ENCODE measurements around the gene MSX1.

MSX1 gene

DNA sequence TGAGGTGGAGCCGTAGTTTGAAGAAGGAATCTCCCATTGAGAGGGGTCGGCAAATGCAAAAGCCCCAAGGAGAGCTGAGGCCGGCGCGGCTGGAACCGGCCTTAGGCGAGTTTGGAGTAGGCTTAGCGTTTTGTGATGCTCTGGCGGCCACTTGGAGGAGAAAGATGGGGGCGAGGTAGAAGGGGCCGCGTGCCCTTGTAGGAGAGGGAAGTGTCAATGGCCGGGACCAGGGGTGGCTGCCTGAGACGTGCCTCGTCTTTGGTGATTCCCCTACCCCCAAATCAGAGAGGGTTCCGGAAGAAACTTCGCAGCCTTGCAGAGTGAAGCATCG is 11.7 kb downstream of the MSX1 start:
- no peak for DNase-seq

DNA sequence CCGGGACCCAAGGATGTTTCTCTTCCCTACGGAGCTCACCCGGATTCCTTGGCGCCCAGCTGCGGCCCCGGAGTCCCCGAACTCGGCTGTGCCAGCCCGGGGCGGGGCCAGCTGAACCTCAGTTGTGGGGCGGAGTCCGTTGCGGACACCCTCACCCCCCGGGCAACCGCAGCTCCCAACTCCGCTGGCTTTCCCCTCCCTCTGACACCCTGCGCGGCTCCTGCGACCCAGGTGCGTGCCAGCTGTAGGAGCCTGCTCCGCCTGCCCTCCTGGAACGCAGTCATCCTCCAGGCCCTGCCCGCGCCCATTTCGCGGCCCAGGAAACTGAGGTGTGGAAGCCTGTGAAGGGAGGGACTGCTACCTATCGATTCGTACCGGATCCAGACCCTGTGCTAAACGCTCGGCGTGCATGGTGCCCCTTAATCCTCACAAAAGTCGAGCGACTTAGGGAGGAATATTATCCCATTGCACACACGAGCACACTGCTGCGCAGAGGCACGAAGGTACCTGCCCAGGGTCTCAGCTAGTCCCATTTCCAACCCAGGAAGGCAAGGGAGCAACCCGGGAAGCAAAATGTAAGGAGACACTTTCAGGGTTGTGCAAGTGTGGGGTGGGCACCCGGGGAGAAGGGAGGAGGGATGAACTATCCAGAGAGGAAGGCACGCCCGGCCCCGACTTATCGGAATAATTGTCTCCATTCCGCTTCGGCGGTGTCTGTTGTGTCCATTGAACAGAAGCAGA is 12.3 kb downstream of the MSX1 start:
- no peak for DNase-seq

DNA sequence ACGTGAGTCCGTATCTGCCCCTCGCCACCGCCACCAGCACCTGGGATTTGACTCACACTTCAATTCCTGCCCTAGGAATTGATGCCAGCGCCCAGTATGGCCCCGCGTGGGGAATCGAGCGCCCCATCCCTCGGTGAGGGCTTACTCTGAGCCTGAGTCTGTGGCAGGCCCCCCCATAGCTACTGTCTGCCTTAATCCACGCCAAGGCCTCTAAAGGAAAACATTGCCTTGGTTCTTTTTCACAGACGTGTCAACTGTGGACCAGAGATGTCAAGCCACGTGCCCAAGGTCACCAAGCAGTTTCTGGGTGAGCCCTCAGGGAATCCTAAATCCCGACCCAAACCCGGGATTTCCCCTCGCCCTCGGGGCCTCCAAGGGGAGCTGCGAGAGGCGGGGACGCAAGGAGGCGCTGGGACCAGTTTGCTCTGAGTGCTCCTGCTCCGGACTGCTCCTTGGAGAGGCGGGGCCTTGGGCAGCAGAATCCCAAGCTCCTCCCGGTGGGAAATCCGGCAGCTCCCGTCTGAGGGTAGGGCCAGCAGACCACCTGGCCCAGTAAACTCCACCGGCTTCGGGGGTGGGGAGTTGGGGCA is 12.9 kb downstream of the MSX1 start:
- no peak for DNase-seq

DNA sequence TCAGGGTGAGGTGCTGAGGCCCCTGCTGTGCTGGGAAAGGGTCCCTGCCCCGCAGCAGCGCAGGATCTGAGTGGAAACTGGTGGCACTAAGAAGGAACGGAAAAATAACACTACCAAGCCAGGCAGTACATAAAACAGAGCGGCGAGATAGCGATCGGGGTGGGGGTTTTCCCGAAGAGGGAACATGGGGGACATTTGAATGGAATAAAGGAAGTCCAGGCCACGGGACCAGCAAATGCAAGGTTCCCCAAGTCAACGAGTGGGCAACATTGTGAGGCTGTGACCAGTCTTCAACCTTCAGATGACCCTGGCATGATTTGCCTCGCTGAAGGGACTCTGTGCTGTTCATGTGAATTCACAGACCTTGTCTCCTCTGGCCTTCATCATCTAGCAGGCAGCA is 13.7 kb downstream of the MSX1 start:
- DNase-seq, result no peak

DNA sequence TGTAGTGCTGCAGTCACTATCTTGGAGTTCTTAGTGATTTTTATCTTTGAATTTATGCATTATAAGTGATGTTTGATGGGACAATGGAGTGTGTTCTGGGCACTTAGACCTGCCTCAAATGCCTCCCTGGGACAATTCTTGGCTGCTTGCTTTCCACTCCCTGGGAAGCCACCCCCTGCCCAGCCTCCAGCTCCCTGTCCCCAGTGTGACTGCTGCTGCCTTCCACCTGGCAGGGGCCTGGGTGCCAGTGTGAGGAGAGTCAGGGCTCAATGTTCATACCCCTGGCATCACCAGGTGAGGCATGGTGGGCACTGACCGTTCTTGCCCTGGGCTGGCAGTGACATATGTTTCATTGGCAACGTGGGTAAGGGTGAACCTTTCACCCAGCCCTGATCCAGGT is 14.8 kb downstream of the MSX1 start:
- no peak for DNase-seq

DNA sequence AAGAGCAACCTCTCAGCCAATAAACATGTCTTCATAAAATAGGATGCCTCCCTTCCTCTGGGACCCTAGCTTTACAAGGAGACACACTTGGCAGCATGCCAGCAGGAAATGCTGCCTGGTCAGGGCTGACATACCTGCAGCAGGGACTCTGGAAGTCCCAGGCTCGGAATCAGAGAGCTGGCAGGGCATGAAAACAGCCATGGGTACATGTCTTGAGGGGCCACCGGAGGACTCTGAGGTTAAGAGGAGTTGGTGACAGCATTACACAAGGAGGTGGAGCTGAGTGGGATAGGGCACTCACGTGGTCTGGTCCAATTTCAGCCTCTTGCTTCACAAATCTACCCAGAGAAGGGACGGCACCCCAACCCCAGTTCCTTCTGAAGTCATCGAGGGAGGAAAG is 15.7 kb downstream of the MSX1 start:
- DNase-seq, result no peak

DNA sequence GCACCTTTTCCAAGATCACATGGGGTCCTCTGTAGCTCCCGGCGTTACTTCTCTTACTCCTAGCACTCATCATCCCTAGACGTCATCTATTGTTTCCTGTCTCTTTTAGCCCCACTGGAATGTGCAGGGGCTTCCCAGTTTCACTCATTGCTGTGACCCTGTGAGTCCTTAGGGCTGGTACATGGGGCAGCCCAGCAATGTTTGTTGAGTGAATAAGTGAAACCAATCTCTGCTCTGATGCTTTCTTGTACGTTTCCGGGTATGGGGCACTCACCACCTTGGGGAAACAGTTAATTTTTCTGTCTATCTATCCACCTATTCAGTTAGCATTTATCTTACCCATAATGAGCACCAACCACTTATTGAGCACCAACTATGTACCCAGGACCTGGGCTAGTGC is 16.1 kb downstream of the MSX1 start:
- no peak for DNase-seq

DNA sequence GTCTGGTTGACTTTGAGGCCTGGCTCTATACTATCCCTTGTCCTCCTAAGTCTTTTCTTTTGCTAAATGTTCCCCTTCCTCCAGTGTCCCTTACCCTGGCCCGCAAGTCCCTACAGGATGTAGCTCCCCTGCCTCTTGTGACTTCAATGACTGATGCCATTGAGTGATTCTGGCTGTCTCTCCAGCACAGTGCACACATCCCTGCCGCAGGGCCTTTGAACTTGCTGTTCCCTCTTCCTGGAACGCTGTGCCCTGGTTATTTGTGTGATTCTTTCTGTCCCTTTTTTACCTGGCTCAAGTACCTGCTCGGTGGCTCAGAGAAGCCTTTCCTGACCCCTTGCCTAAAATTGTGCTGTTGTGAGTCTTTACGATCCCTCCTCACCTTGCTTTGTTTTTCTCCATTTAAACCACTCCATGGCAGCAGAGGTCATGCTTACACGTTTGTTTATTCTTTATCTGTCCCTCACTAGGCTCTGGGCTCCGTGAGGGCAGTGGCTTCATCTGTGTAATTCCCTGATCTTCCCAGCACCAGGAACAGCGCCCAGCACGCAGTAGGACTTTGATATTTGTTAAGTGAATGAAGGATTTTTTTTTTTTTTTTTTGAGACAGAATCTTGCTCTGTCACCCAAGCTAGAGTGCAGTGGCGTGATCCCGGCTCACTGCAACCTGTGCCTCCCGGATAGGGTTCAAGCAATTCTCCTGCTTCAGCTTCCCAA is 17.6 kb downstream of the MSX1 start:
- no peak for DNase-seq

DNA sequence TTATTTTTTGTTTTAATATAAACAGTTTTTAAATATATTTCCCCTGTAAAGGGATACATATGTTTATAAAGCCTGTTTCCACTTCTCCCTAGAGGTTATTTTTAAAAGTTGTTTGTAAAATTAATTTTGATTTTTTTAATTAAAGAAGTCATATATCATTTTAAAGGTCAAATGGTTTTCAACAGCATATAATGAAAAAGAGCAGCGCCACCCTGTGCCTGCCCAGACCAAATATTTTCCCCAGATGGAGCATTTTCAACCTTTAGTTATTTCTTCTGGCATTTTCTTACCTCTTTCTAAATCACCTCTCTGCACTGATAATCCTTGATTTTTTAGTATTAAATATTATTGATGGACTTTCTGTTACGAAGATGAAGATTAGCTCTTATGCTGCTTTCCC is 21.0 kb downstream of the MSX1 start:
- DNase-seq, result no peak

DNA sequence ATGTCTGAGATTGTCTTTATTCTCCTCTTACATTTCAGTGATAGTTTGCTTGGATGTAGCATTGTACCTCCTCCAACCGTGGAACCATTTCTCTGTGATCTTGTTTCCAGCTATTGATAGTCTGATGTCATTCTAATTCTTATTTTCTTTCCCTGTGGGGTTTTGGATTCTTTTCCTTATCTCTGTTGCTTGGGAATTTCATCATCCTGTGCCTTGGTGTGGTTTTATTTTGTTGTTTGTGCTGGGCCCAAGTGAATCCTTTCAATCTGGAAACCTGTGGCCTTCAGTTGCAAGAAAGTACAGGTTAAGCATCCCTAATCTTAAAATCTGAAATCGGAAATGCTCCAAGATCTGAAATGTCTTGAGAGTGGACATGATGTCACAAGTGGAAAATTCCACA is 22.0 kb downstream of the MSX1 start:
- DNase-seq, result no peak

DNA sequence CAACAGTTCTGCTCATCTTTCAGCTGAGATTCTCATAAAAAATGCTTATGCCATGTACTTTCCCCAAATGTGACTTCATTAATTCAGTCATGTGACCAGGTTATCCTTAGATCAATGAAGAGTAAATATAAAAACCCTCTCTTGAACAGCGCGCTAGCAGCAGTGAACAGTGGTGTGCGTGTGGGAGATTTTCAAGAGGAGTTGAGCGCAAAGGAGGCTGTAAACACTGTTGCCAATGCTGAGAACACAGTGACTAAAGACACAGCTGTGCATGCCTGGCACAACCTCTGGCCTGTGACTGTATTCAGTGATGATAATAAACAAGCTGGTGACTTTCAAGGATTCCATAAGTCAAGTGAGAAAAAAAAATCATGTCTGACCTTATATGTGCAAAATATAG is 25.1 kb downstream of the MSX1 start:
- no peak for DNase-seq

DNA sequence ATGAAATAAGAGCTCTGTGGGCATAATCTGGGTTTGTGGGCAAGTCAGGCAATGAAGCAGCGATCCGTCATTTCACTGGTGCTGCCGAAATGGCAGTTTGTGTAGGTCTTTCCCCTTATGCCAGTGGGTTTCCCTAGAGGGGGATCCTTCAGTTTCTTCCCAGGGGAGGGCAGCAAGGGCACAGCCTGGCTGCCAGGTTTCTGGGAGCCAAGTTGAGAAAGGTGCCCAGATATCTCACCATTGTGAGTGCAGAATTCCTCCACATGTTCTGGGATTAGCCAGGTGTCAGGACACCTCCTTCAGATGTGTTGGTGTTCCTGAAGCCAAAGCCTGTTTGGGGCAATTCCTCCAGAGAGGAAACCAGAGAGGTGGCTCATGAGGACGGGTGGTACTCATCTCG is 28.0 kb downstream of the MSX1 start:
- no peak for DNase-seq

DNA sequence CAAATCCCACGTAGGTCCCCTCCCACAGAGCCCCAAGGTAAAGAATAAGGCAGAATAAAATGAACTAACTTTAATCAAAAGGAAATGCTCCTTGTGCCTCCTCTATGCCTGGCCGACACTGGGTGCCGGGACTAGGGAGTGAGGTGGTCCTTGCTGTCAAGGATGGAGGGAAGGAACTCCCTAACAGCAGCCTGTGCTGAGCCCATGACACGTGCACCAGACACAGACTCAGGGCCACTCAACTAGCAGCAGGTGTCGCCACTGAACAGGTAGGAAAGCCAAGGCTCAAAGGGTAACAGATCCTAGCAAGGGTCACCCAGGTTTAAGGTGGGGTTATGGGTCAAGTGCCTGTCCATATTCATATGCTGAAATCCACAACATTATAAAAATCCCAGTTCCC is 29.2 kb downstream of the MSX1 start:
- no peak for DNase-seq

DNA sequence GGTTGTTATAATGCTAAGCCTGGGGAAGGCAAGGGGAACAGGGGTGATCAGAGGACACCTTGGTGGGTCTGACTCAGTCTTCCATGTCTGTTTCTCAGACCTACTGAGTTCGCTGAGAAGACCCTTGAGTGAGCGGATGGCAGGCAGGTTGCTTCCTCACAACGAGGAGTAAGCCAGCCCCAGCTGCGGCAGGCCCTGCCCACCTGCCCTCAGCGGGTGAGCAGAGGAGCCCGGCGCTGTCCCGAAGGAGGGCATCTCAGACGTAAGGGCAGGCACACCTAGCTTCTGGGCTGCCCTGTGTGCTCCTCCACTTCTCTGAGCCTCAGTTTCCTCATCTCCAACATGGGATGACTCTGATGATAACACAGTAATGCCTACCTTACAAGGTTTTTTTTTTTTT is 30.3 kb downstream of the MSX1 start:
- DNase-seq, result no peak

DNA sequence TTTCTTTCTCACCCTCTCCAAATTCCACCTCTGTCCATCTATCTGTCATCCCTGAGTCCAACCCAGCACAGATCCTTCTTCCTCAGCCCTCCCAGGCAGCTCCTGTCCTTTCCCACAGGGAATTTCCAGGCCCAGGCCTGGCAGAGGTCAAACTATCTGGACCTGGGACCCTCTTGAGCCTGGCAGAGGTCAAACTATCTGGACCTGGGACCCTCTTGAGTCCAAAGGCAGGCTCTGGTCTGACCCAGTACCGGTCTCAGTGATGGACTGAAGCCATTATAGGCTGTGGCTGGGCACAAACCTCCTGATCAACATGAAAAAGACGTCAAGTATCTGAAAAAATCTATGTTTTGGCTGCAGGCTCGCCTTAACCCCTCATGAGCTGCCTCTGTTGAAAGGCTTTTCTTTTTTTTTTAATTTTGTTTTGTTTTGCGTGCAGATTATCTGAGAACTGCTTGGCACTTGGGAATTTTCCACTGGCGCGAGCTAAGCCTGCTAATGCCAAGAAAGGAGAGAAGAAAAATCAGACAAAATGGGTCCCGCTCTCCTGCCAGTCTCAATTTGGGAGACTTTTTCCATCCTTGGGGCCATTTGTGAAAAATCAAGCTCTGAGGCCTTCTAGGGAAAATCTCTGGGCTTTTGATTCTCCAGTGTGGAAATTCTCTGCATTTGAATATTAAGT is 31.2 kb downstream of the MSX1 start:
- DNase-seq, result no peak

DNA sequence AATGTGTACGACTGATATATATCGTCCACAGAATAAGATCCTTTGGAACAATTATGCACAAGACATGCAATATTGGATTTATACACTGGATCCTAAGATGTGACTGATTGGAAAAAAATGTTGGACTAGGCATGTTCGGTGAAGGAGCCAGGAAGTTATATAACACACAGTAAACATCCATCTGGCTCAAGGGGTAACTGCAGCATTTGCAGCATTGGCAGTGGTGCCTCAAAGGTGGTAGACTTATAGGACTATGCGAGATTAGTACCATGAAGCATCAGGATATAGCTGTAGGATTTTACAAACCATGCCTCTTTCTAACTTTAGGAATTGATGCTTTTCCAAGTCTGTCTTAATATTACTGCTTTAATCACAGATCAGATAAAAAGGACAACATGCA is 34.3 kb downstream of the MSX1 start:
- DNase-seq, result no peak

DNA sequence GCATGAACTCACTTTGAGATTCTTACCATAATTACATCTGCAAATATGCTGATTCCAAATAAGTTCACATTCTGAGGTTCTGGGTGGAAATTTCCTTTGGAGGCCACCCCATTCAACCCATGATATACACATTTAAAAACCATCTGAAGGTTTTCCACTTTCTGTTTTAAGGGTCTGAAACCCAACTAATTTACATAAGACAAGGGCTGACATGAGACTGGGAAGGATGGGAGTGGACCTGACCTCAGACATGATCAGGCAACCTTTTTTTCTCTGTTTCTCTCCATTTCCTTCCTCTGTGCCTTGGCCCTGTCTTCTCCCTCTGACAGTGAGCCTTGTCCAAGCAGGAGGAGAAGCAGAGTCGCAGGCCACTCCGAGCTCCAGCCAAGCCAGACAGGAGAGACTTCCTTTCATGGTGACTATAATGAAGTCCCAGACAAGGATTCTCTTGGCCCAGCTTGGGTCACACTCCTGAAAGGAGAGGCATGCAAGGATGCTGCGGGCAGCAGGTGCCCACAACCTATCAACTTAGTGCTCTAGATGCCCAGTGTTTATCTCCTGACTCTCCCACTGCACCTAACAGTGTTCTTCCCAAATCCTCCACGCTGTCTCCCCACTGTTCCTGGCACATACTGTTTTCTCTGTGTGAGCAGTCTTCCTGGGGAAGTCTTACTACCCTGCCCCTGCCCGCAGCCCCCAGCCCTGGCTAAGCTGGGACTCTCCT is 39.9 kb downstream of the MSX1 start:
- DNase-seq, result no peak

DNA sequence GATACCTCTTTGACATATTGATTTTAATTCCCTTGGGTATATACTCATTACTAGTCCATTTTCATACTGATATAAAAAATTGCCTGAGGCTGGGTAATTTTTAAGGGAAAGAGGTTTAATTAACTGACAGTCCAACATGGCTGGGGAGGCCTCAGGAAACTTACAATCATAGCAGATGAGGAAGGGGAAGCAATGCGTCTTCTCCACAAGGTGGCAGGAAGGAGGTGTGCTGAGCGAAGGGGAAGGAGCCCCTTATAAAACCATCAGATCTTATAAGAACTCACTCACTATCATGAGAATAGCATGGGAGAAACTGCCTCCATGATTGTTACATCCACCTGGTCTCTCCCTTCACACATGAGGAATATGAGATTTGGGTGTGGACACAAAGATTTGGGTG is 42.4 kb downstream of the MSX1 start:
- no peak for DNase-seq

DNA sequence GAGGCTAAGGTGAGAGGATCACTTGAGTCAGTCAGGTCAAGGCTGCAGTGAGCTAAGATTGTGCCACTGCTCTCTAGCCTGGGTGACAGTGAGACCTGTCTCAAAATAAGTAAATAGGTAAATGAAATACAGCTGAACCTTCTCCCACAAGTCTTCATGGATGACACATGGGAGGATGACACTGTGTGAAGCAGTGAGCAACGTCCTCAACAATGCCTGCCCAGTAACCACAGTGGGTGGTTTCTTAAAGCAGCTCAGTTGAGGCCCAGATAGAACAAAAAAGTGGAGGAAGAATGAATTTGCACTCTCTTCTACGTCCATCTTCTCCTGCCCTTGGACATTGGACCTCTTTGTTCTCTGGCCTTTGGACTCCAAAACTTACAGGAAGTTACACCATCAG is 52.7 kb downstream of the MSX1 start:
- no peak for DNase-seq

DNA sequence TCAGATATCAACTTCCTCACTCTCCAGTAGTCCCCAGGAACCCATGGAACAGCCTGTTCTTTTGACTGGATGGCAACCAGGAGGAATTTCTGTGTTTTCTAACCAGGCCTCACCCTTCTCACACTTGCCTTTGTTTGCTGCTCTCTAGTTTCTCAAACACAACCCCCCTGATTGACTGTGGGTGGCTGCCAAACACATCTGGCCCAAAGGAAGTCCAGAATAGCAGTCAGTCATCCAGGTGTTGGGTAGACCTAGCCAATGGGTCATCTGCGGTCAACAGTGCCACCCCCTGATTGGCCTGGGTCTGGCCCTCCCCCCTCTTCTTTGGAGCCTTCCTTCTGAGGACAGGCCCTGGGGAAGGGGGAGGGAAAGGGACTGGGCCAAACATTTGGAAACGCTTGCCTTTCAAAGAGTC is 53.7 kb downstream of the MSX1 start:
- no peak for DNase-seq

All from kidney glomerular epithelial cell (primary cell).